Measurements from ENCODE around the gene EIF3B. TPM values are rescaled to one million over a fixed set of nuclear protein-coding genes. Genes with fewer than 3 reads are reported as not detected.

Gene EIF3B
- total and polyA plus RNA-seq, 2 of the 4 experiments (the other 2 are of a cell fraction), result 105 to 201 TPM

DNA sequence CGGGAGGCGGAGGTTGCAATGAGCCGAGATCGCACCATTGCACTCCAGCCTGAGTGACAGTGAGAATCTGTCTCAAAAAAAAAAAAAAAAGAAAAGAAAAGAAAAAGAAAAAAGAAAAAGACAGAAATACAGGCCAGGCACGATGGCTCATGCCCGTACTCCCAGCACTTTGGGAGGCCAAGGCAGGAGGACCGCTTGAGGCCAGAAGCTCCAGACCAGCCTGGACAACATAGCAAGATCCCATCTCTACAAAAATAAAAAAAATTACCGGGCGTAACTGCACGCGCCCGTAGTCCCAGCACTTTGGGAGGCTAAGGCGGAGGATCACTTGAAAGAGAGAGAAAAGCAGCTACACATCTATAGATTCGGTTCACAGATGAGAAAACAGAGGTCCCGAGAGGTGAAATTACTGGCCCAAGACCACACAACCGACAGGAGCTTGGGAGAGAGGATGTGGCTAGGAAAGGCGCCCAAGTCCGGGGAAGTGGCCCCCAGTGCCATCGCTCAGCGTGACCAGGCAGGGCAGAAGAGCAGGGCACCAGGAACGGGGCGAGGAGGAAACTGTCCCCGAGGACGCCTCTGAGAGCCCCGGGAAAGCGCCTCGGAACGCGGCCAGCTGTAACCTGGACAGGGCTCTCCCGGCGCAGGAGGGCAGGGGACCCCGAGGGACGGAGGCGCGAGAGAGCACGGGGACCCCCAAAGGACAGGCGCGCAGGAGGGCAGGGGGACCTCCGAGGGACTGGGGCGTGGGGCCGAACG is 41.0 kb upstream of the EIF3B start:
- 25% methylated on average over 35 of the region's 42 CpGs; no CpG with 5 or more reads in 1 of the 2 experiments for WGBS, 2 experiments (ENCODE audit: extremely low coverage in 2 of 2, insufficient read length in 1 of 2)
- Histone ChIP-seq H3K36me3 (ENCODE audit: control insufficient read depth, insufficient read depth, low read length) (no peaks in the 10 kb centered on the region), H2AK5ac (ENCODE audit: low read depth, low read length) (peak overlapping the region; percentile 15), H2BK5ac (ENCODE audit: low read depth, low read length, poor library complexity, severe bottlenecking) (peak overlapping the region; percentile 47), H2BK20ac (ENCODE audit: low read depth, low read length) (no peak overlapping the region), H2BK120ac (ENCODE audit: low read depth, low read length) (no peak overlapping the region; the same call in 1 of the 2 replicates), H4K20me1 (ENCODE audit: insufficient read depth, low read length) (peaks cover 4% of the 10 kb centered on the region; the same call in 1 of the 2 replicates), H4K91ac (ENCODE audit: insufficient read depth, low read depth, low read length) (peak overlapping the region; percentile 55), H3K27me3 (ENCODE audit: control insufficient read depth, insufficient read depth, low read length) (peaks cover 2% of the 10 kb centered on the region; the same call in 1 of the 2 replicates), H3K27ac (ENCODE audit: insufficient read depth, low read length) (peak overlapping the region; percentile 61), H2AFZ (replicated peaks; ENCODE audit: low read length, poor library complexity) (peak overlapping the region; percentile 92), H3K4me1 (ENCODE audit: control insufficient read depth, insufficient read depth, low read length) (peaks cover 4% of the 10 kb centered on the region; the same call in 1 of the 2 replicates), H3K14ac (replicated peaks; ENCODE audit: low read depth, low read length) (peak overlapping the region; percentile 86), H3K79me1 (ENCODE audit: low read depth in 1 of 2, low read length in 2 of 2) (peaks cover 15 to 39% of the 10 kb centered on the region in 2 experiments), H3K4ac (ENCODE audit: low read depth, low read length) (peak overlapping the region; percentile 8), H4K8ac (ENCODE audit: low read depth in 2 of 2, low read length in 2 of 2) (peak overlapping the region; percentile 55 to 58; a peak in 2 of 4 replicates), H3K18ac (ENCODE audit: low read depth, low read length) (no peak overlapping the region; the same call in 1 of the 2 replicates), H3K9ac (ENCODE audit: low read depth, low read length) (peak overlapping the region; percentile 79), H3K23ac (ENCODE audit: low read depth, low read length) (peak overlapping the region; percentile 92; the same call in 1 of the 2 replicates), H4K5ac (ENCODE audit: low read depth, low read length) (peak overlapping the region; percentile 15; the same call in 1 of the 2 replicates), H3K4me2 (ENCODE audit: low read depth, low read length) (peak overlapping the region; percentile 91), H3K56ac (ENCODE audit: extremely low read depth, insufficient read depth, low read length) (no peak overlapping the region; the same call in none of the 2 replicates), H3K9me1 (ENCODE audit: insufficient read depth, low read length) (peaks cover 11% of the 10 kb centered on the region), H2AK9ac (replicated peaks; ENCODE audit: low read depth, low read length, poor library complexity) (peak overlapping the region; percentile 98), H3K4me3 (ENCODE audit: insufficient read depth, low read depth, low read length) (peak overlapping the region; percentile 85), H2BK15ac (ENCODE audit: low read depth, low read length) (peak overlapping the region; percentile 8; the same call in 1 of the 3 replicates), H3K9me3 (ENCODE audit: control insufficient read depth, insufficient read depth, low read length) (no peaks in the 10 kb centered on the region)
- ATAC-seq (ENCODE audit: low read depth) (peak; percentile 15), DNase-seq (no peak)
- in situ Hi-C loops (cut with MboI; ENCODE audit: low sequenced_read_pairs), result no loop called here
- no TSS peak for BruUV-seq (replicated peaks)
- TF ChIP-seq RCOR1 (IDR thresholded peaks at IDR 0.05; ENCODE audit: insufficient replicate concordance, low read length), result no peak
- no peak for TF ChIP-seq NFE2L2 (IDR thresholded peaks at IDR 0.05; ENCODE audit: low read depth, low read length)
- no peak for TF ChIP-seq USF2 (IDR thresholded peaks at IDR 0.05; ENCODE audit: low read depth, low read length)
- no peak for TF ChIP-seq MAFK (IDR thresholded peaks at IDR 0.05; ENCODE audit: low read depth, low read length)
- ChIA-PET POLR2A (ENCODE audit: unreplicated experiment) (interaction anchor here (0.7 kb wide), 1 partner anchor 11 kb away, joined by 5 read pairs; no protein-coding TSS in a partner anchor), CTCF (no interaction called here)
- intact Hi-C loops (cut with micrococcal nuclease), result loop anchor here (5.0 kb wide), 1 partner anchor 66 kb away; no protein-coding TSS in a partner anchor
- dilution Hi-C loops (cut with HindIII; ENCODE audit: low sequenced_read_pairs, unreplicated experiment), result no loop called here
